Measurements from ENCODE around the gene MAPK8IP3.

DNA sequence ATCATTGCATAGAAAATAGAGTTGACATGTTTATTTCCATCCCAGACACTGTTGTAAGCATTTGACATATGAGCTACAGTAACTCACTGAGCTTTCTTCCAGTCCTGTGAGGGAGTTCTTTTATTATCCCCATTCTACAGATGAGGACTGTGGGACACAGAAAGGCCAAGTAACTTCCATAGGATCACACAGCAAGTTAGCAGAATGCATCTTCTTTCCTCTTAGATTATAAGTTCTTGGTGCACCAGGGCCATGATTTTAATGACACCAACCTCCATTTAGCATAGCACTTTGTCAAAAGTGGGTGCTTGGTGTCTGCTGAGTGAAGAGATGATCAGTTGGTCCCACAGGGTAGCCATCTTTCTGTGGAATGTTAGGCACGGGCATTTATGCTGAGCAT is 15.2 kb upstream of the MAPK8IP3 start:
- TF ChIP-seq, protein P1, sequence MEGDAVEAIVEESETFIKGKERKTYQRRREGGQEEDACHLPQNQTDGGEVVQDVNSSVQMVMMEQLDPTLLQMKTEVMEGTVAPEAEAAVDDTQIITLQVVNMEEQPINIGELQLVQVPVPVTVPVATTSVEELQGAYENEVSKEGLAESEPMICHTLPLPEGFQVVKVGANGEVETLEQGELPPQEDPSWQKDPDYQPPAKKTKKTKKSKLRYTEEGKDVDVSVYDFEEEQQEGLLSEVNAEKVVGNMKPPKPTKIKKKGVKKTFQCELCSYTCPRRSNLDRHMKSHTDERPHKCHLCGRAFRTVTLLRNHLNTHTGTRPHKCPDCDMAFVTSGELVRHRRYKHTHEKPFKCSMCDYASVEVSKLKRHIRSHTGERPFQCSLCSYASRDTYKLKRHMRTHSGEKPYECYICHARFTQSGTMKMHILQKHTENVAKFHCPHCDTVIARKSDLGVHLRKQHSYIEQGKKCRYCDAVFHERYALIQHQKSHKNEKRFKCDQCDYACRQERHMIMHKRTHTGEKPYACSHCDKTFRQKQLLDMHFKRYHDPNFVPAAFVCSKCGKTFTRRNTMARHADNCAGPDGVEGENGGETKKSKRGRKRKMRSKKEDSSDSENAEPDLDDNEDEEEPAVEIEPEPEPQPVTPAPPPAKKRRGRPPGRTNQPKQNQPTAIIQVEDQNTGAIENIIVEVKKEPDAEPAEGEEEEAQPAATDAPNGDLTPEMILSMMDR (IDR thresholded peaks at IDR 0.05; ENCODE audit: low read depth, low read length) = no peak
- TF ChIP-seq EZH2phosphoT487 (IDR thresholded peaks at IDR 0.05; ENCODE audit: low read depth) = no peak
